NCI-H345 (cell line): Measurements from ENCODE around the gene TNFAIP3.
"Not testable (repeated sequence)": the region's sequence is repeated elsewhere in the genome, so short reads cannot be mapped to it uniquely, and the experiment has no call there.

Experiments
- DNase-seq: peaks from one replicate; lab custom pipeline; 2025; lab: John Stamatoyannopoulos, UW

Gene TNFAIP3

DNA sequence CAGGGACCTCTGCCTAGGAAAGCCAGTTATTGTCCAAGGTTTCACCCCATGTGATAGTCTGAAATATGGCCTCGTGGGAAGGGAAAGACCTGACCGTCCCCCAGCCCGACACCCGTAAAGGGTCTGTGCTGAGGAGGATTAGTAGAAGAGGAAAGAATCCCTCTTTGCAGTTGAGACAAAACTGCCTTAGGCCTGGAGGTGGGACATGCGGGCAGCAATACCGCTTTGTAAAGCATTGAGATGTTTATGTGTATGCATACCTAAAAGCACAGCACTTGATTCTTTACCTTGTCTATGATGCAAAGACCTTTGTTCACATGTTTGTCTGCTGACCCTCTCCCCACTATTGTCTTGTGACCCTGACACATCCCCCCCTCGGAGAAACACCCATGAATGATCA lies 22.3 kb upstream of the TNFAIP3 start:
- not testable (repeated sequence) for DNase-seq

DNA sequence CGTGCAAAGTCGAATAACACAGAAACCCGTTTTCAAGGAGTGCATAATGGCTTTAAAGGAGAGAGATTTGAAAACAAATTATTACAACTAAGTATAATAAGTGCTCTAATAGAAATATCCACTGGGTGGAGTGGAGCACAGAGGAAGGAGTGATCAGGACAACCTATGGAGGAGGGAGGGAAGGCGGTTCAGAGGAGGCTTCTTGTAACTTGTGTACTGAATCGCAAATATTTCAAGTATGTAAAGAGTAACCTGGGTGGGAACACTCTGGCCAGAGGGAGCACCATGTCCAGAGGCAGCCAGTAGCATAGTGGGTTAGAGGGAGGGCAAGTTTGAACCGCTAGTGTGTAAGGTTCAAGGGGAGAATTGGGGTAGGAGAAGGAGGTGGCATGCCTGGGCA lies 21.6 kb upstream of the TNFAIP3 start:
- DNase-seq, result no peak

DNA sequence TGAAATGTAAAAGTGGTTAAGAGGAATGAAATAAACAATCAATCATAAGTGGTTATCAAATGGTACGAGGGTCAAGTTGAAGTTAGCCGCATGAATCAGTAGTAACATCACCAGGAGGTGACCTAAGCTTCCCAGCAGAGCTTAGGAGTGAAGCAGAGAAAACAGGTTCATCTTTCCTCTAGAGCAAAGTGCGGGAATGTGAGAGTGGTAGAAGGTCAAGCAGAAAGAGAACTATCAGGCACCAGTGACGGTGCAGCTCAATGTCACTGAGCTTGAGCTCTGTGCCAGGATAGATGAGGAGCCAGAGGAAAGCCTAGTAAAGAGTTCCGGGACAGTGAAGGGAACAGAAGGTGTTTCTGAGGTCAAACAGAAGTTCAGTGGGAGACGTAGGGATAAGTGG lies 20.8 kb upstream of the TNFAIP3 start:
- DNase-seq, result no peak

DNA sequence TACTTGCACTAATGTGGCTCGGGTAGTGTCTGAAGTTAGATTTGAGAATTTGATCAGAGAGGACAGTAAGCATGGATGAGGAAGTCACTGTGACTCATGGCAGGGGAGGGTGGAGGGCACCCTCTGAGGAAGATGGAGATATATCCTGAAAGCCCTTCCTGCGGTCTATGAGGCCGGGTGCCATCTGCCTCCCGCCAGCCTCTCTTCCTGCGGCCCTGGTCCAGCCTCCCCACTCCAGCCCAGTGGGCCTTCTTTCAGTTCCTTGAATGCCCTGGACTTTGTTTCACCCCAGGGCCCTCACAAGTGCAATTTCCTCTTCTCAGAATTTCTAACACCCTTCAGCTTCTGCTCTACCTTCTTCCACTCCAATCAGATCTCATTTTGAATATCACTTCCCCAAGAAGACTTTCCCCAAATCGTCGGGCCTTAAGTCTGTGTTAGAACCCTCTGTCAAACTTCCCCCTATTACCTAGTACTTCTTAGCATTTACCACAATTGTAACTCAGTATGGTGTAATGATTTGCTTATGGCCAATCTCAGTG lies 20.2 kb upstream of the TNFAIP3 start:
- DNase-seq, result no peak

DNA sequence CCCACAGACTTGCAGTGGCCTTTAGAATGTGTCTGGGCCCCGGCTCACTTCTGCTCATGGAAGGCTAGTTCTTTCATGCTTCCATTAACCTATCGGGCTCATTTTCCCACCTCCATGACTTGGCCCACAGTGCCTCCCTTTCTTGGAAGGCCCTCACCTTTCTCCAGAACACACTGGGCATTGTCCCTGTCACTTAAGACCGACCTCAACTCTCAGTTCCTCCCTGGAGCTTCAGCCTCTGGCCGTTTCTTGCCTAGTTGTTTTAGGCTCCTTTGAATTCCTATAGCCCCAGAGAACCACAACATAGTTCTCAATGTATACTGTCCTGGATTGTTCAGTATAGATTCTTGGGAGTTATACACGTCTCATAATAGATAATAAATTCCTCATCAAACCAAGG lies 19.3 kb upstream of the TNFAIP3 start:
- no peak for DNase-seq

DNA sequence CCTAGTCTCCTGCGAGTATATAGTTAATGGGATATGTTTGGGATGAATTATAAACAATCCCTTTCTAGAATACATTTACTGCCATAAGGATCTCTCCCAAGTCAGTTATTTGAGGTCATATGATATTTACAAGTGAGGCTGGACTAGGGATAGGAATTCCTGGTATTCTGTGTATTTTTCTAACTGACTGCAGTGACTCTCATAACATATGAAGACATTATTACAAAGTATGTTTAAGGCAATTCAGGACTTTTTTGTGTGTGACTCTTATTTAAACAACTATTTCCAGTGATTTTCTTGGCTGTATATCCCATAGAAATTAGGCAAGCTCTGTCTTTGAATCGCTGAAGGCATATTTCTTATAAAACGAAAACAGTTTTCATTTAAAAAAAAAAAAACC lies 18.4 kb upstream of the TNFAIP3 start:
- no peak for DNase-seq

DNA sequence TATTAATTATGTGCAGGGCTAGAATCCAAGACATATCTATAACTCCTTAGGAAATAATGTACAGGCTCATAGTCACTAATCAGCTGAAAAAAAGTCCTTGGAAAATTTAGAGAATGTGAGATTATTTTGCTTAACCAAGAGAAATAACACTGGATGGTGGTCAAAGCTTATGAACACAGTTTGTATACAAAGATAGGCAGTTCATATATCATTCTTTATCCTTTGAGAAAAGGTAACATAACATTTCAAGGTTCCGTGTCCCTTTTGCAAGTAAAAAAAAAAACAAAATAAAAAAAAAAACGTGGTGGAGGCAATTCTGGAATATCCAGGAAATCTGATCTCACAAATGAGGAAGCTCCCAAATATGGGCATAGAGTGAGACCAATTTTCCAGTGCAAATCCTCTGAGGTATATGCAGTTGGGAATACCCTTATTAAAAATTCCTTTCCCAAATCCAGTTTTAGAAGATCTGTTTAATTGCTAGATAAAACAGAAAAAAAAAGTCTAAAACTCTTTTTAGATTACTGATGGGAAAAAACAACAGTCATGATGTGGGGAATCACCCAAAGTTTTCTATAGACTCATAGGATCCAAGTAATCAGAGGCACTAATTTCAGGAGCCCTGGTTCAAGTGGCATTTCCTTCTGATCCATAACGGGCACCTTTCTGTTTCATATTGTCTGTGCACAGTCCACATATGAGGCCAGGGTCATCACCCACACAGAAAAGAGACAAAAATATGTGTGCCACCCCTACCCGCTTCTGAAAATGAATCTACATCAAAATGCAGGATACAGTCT lies 17.7 kb upstream of the TNFAIP3 start:
- no peak for DNase-seq

DNA sequence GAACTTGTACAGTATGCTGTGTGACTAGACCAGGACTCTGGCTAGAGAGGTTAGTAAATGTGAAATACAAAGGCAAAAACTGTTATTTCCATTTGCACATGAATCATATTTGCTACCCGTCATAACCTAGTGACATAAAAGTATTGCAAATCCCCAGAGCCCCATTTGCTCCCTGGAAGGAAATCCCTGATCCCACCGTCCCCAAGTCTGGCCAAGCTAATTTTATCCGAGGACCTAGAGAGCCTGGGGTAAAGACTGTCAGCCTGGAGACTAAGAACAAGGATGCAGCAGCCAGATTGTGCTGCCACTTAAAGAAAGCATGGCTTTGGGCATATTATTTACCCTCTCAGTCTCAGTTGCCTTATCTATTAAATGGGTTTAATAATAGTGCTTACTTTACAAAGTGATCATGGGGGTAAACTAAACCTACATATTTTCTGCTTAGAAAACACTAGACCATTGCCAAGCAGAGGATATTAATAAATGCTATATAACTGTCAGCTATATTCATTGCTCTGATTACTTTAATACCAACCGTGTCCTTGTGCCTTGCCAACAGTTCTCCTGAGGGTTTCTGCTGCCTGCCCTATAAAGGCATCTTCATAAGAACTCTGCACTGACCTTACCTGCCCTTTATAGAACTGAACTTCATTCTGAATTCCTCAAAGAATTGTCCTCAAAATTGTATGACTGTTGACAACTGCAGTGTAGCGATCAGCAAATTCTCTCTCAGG lies 16.9 kb upstream of the TNFAIP3 start:
- DNase-seq, result no peak

DNA sequence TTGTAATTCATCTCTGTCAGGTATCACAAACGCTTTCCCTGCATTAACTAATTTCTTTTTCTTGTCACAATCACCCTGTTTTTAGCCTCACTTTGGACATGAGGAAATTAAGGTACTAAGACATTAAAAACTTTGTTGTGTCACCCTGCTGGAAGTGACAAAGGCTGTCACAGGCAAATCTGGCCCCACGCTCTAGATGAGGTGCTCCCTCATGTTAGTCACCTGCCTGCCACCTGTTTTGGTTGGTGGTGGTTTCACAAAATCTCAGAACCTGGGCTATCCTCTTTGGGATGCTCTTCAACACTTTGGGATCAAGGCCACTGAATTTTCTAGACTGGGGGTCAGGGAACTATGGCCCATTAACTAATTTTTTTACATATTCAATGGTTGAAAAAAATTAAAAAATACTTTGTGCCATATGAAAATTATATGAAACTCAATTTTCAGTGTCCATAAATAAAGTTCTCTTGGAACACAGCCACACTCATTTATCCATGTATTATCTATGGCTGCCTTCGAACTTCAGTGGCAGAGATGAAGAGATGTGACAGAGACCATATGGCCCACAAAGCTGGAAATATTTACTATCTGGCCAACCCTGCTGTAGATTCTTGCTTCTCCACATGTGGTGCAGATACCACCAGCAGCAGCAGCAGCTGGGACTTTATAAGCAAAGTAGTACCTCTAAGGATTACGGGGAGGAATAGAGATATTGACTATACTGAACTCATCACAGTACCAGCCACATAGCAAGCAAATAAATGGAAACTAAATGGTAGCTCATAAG lies 16.1 kb upstream of the TNFAIP3 start:
- DNase-seq, result no peak

DNA sequence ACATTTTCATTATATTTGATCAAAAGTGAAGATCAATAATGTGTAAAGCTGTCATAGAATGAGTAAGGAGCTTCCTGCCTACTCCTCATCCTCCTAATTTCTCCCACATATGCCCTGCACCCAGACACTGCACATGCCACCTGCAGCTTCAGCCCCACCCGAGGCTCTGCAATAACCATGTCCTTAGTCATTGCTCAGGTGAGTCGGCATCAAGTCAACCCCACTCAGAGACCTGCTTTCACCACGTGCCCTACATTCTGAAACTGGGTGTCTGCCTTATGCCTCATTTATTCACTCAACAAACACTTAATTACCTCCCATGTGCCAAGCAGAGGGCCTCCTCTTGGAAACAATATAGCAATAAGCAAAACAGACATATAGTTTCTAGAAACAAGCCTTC lies 15.4 kb upstream of the TNFAIP3 start:
- DNase-seq, result no peak

DNA sequence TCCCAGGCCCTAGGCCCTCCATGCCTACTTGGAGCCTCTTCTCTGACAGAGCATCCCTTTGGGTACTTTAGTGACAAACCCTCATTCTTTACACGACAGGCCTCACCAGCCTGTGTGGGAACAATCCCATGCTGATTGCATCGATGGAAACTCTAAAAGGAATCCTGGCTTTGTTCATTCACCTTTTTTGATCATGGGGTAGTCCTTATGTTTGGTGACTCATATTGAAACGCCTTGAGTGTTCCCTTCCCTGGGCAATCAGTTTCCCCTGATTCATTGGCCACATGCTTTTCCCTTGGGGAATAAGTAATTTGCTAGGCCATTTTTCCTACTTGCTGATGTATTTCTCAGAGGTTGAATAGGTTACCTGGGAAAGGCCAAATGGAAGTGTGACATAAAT lies 14.7 kb upstream of the TNFAIP3 start:
- DNase-seq, result no peak

DNA sequence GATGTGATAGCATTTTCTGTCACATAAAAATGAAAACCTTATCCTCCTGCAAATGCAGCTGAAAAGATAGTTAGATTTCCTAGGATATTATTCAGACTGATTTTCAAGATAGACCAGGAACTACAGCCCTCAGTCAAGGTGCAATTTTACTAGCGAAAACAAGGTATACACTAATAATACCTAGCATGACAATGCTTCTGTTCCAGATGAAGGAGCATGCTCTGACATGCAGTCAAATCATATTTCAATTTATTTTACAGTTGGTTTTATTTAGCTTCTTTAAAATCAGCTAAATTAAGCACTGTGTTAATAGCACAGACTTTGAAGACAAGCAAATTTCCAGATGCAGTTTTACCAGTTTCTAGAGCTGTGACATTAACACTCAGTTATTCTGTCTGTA lies 14.2 kb upstream of the TNFAIP3 start:
- DNase-seq, result no peak

DNA sequence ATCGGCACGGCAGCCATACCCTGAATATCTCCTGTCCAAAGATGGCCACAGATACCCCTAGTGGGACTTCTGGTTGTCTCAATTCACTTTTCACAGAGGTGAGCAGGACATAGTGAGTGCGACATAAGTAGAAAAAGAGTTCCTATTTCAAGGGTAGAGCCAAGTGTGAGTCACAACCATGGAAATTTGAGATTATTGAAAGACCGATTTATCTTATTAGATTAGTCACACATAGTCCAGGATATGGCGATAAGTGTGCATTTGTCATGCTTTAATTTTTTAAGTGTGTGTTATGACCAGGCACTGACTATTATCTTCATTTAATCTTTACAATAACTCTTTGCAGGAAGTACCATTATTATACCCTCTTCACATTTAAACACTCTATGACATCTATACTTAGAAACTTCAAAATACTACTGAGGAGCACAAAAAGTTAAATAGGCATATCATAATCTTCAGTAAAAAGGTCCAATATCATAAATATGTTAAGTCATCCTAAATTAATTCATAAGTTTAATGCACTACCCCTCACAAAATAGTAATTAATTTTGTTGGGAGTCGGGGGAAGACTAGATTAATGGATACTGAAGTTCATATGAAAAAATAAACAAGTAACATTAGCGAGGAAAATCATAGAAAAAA lies 13.4 kb upstream of the TNFAIP3 start:
- no peak for DNase-seq

DNA sequence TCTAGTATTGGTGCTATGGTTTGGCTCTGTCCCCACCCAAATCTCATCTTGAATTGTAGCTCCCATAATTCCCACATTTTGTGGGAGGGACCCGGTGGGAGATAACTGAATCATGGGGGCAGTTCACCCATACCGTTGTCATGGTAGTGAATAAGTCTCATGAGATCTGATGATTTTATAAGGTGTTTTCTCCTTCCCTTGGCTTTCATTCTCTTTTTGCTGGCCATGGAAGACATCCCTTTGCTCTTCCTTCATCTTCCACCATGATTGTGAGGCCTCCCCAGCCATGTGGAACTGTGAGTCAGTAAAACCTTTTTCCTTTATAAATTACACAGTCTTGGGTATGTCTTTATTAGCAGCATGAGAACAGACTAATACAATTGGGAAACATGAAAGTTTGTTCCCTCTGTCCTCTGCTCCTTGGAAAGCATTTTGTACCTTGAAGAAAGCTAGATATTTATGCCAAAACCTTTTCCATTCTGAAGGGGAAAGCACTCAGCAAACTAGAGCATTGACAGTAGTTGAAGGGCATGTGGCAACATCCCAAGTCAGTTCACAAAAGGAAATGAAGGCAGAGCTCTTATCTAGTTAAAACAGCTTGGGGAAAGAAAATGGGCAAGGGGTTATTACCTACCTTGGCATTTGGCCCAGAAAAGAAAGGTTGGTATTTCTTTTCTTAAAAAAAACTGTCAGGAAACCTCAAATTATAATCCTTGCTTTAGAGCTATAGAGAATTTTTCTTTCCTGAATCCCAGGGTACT lies 10.7 kb upstream of the TNFAIP3 start:
- DNase-seq, result no peak

DNA sequence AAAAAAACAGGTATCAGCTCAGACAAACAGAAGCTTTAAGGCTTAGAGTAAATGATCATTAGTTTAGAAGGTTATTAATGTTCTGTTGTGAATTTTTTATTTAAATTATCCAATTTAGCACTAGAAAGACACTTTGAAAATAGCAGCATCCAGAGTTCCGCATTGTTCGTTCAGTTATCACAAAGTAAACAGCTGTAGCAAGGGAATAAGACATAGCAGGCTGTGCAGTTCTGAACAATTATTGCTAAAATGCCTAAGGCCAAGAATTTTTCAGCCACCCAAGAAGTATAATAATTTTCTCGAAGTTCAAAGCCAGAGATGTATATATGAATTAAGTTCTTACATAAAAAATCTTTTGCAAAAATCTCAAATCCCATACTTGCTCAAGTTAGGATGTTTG lies 8.0 kb upstream of the TNFAIP3 start:
- no peak for DNase-seq

DNA sequence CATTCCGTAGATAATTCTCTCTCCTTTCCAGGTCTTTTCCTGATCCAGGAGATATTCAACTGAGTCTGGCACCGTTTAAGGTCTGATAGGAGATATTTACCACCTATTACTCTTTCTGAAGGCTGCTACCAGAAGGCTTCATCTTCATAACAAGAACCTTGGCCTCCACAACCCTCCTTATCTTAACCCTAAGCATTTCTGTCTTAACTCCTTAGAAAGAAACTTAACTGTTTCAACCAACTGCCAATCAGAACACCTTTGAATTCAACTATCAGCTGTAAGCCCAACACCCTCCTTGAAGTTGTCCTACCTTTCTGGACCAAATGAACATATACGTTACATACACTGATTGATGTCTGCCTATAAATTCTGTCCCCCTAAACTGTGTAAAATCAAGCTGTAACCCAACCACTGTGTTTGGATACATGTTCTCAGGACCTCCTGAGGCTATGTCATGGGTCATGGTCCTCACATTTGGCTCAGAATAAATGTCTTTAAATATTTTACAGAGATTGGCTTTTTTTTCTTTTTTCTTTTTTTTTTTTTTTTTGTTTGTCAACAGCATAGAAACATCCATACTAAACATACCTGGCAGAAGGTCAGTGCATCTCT lies 6.6 kb upstream of the TNFAIP3 start:
- no peak for DNase-seq

DNA sequence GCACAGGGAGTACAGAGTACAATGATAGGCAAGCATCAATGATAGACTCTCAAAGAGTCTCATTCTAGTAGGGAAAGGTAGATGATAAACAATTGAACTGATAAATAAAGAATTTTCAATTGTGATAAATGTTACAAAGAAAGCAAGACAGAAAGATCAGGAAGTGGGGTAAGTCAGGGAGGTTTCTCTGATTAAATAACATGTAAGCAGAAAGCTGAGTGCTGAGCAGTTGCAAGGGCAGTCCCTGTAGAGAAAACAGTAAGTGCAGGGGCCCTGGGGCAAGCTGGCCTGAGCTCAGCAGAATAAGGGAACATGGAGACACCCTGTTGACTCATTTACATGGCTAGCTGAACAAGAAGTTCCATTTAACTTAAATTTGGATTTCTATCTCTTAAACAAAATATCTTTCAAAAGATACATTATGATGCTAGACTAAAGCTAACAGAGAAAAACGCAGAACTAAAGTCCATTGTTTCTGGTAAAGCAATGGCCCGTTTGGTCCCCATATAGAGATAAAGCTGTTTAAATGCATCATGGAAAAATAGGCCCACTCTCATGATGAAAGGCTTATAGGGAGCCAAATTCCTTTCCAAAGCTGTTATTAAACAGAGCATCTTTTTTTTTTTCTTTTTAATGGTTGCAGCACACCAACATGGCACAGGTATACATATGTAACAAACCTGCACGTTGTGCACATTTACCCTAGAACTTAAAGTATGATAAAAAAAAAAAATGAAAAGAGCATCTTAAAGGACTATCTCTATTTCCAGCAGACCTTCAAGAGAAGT lies 5.3 kb upstream of the TNFAIP3 start:
- DNase-seq, result no peak

DNA sequence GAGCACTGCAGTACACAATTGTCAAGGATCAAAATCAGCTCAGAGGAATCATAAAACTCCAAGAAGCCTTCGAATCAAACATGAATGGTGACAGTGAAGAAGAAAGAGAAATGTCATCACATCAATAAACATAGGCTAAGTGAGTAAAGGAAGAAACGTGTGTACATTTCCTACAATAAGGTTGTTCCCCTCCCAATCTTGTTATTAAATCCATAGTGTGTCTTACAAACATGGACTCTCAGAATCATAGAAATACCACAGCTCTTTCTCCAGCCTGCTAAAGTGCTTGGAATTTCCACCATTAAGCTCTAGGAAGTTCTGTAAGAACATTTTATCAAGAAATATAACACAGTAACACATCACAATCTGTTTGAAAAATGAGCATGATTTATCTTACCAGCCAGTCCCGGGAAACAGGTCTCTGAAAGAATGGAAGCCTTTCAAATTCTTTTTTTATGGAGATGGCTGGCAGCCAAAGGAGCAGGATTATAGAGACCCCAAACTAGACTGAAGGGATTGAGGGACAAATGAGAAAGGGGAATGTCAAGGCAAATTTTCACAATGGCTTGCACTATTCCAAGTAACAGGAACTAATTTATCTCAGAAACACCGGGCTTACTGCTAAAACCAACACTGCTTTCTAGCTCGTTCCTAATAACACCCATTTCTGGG lies 4.5 kb upstream of the TNFAIP3 start:
- no peak for DNase-seq

DNA sequence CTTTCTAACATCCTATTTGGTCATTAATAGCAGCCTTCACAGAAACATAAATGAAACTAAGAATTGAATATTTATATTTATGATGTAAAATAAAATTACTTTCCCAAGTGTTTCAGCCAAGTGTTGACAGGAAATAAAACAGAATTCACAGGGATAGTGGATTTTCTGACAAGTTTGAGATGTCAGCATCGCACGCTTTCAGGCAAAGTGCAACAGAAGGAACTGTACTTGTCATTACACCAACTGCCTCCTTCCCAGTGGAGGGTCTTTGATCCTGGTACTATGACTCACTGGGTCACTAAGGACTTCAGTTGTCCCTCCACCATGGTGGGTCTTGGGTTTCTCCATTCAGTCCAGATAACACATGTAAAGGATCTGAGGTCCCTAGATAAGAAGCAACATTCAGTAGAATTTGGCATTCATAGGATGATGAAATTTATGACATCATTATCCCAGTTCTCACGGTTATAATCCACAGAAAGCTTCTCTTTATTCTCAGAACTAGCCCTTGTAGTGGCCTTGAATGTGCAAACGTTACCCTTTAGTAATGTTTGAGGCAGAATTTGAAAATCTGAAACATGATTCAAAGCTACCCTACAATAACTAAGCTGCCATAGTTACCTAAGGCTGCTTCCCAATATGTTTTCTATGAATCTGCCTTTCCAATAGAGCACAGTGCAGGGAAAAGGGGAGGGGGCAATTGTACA lies 3.8 kb upstream of the TNFAIP3 start:
- no peak for DNase-seq
